H9 (cell line): ENCODE data around the gene PRRT2. TPM values are rescaled to one million over a fixed set of nuclear protein-coding genes. Genes with fewer than 3 reads are reported as not detected.
"Not testable (repeated sequence)": the region's sequence is repeated elsewhere in the genome, so short reads cannot be mapped to it uniquely, and the experiment has no call there.

Experiments
- DNase-seq: peaks from one replicate; pipeline ENCODE4 v3.0.0-alpha.2; 2017
- H2AFZ ChIP-seq: one replicate; pipeline ENCODE4 v1.6.1; 2013; ENCODE audit warnings: mild to moderate bottlenecking, low read length, control low read depth, moderate library complexity
- H2AK5ac ChIP-seq: 2 replicates; pipeline ENCODE4 v1.6.1; 2013; ENCODE audit warnings: low read length, control low read depth, mixed read lengths; ENCODE audit not compliant: insufficient read length
- H2BK120ac ChIP-seq: one replicate; pipeline ENCODE4 v1.6.1; 2013; ENCODE audit warnings: low read depth, mild to moderate bottlenecking, low read length, control low read depth, inconsistent platforms; ENCODE audit not compliant: poor library complexity, severe bottlenecking
- H2BK12ac ChIP-seq: 2 replicates; pipeline ENCODE4 v1.6.1; 2013; ENCODE audit warnings: low read length, control low read depth, mixed read lengths, low read depth; ENCODE audit not compliant: insufficient read length
- H2BK15ac ChIP-seq: 2 replicates; pipeline ENCODE4 v1.6.1; 2013; ENCODE audit warnings: low read depth, low read length, control low read depth
- H2BK20ac ChIP-seq: one replicate; pipeline ENCODE4 v1.6.1; 2013; ENCODE audit warnings: low read depth, mild to moderate bottlenecking, low read length, control low read depth, inconsistent platforms; ENCODE audit not compliant: poor library complexity, severe bottlenecking
- H2BK5ac ChIP-seq: 2 replicates; pipeline ENCODE4 v1.6.1; 2013; ENCODE audit warnings: low read length, control low read depth, mixed read lengths; ENCODE audit not compliant: insufficient read length
- H3K14ac ChIP-seq: 2 replicates; pipeline ENCODE4 v1.6.1; 2013; ENCODE audit warnings: low read length, control low read depth; ENCODE audit not compliant: insufficient read depth
- H3K18ac ChIP-seq: 2 replicates; pipeline ENCODE4 v1.6.1; 2013; ENCODE audit warnings: low read depth, mild to moderate bottlenecking, mixed read lengths, low read length, control low read depth; ENCODE audit not compliant: insufficient read length
- H3K23ac ChIP-seq: 2 replicates; pipeline ENCODE4 v1.6.1; 2013; ENCODE audit warnings: low read length, control low read depth, mixed read lengths, low read depth; ENCODE audit not compliant: insufficient read length
- H3K23me2 ChIP-seq: 2 replicates; pipeline ENCODE4 v1.6.1; 2013; ENCODE audit warnings: low read depth, mild to moderate bottlenecking, mixed read lengths, low read length, control low read depth; ENCODE audit not compliant: insufficient read length, poor library complexity, severe bottlenecking
- H3K27ac ChIP-seq: 2 replicates; pipeline ENCODE4 v1.5.1; 2013; ENCODE audit warnings: low read length, control low read depth, mixed read lengths, low read depth; ENCODE audit not compliant: insufficient read length
- H3K27me3 ChIP-seq: 2 replicates; pipeline ENCODE4 v1.6.1; 2013; ENCODE audit warnings: low read length, control low read depth, inconsistent platforms; ENCODE audit not compliant: insufficient read depth
- H3K4ac ChIP-seq: 2 replicates; pipeline ENCODE4 v1.6.1; 2013; ENCODE audit warnings: low read depth, mild to moderate bottlenecking, control low read depth, inconsistent platforms, low read length, moderate library complexity
- H3K4me1 ChIP-seq: 2 replicates; pipeline ENCODE4 v1.6.1; 2013; ENCODE audit warnings: low read length, control low read depth, inconsistent platforms; ENCODE audit not compliant: insufficient read depth
- H3K4me2 ChIP-seq: 2 replicates; pipeline ENCODE4 v1.6.1; 2013; ENCODE audit warnings: low read length, control low read depth, mixed read lengths; ENCODE audit not compliant: insufficient read length, insufficient read depth
- H3K56ac ChIP-seq: 2 replicates; pipeline ENCODE4 v1.6.1; 2013; ENCODE audit warnings: low read depth, mild to moderate bottlenecking, mixed read lengths, low read length, control low read depth; ENCODE audit not compliant: insufficient read length
- H3K79me1 ChIP-seq: 2 replicates; pipeline ENCODE4 v1.6.1; 2013; ENCODE audit warnings: low read depth, mild to moderate bottlenecking, moderate library complexity, low read length, control low read depth, inconsistent platforms; ENCODE audit not compliant: insufficient read depth, poor library complexity, severe bottlenecking
- H3K79me2 ChIP-seq: 2 replicates; pipeline ENCODE4 v1.6.1; 2013; ENCODE audit warnings: low read length, control low read depth, inconsistent platforms; ENCODE audit not compliant: insufficient read depth
- H3K9ac ChIP-seq: 2 replicates; pipeline ENCODE4 v1.6.1; 2013; ENCODE audit warnings: low read length, control low read depth, mixed read lengths; ENCODE audit not compliant: insufficient read length; ENCODE audit errors: extremely low read depth
- H3K9me3 ChIP-seq: one replicate; pipeline ENCODE4 v1.6.1; 2013; ENCODE audit warnings: low read depth, low read length, inconsistent platforms; ENCODE audit not compliant: control insufficient read depth
- H3T11ph ChIP-seq: one replicate; pipeline ENCODE4 v1.6.1; 2013; ENCODE audit warnings: mild to moderate bottlenecking, low read length, control low read depth, inconsistent platforms
- H4K20me1 ChIP-seq: one replicate; pipeline ENCODE4 v1.6.1; 2013; ENCODE audit not compliant: control insufficient read depth, insufficient read length, insufficient read depth
- H4K5ac ChIP-seq: 2 replicates; pipeline ENCODE4 v1.6.1; 2013; ENCODE audit warnings: low read depth, mild to moderate bottlenecking, mixed read lengths, low read length, control low read depth; ENCODE audit not compliant: insufficient read length
- H4K8ac ChIP-seq: replicated peaks from 2 replicates; pipeline ENCODE4 v1.6.1; 2013; ENCODE audit warnings: low read length, control low read depth, mixed read lengths, low read depth; ENCODE audit not compliant: insufficient read length
- H4K91ac ChIP-seq: 2 replicates; pipeline ENCODE4 v1.6.1; 2013; ENCODE audit warnings: low read depth, mild to moderate bottlenecking, moderate library complexity, mixed read lengths, low read length, control low read depth; ENCODE audit not compliant: insufficient read length
- H3K27ac Mint-ChIP-seq, 3 experiments: 2 replicates in 2 of 3; 3 replicates in 1 of 3; pipeline ENCODE4 v1.8.0; 2020 to 2021; ENCODE audit warnings: mixed read lengths in 3 of 3, mild to moderate bottlenecking in 1 of 3, moderate library complexity in 1 of 3
- H3K27me3 Mint-ChIP-seq: 2 replicates; pipeline ENCODE4 v1.8.0; 2021; ENCODE audit warnings: low read depth, mild to moderate bottlenecking, moderate library complexity, mixed read lengths
- H3K36me3 Mint-ChIP-seq, 3 experiments: 2 replicates in 2 of 3; 3 replicates in 1 of 3; pipeline ENCODE4 v1.8.0; 2020 to 2021; ENCODE audit warnings: low read depth in 3 of 3, mixed read lengths in 3 of 3; ENCODE audit not compliant: insufficient read depth in 1 of 3
- H3K4me1 Mint-ChIP-seq, 2 experiments: 2 replicates each; pipeline ENCODE4 v1.8.0; 2020; ENCODE audit warnings: mixed read lengths in 2 of 2
- H3K4me3 Mint-ChIP-seq, 2 experiments: 2 replicates in 1 of 2; 3 replicates in 1 of 2; pipeline ENCODE4 v1.8.0; 2020 to 2021; ENCODE audit warnings: mild to moderate bottlenecking in 2 of 2, mixed read lengths in 2 of 2, moderate library complexity in 1 of 2
- H3K9me3 Mint-ChIP-seq, 2 experiments: 2 replicates in 1 of 2; 3 replicates in 1 of 2; pipeline ENCODE4 v1.8.0; 2020; ENCODE audit warnings: mild to moderate bottlenecking in 2 of 2, mixed read lengths in 2 of 2, moderate library complexity in 1 of 2
- CTCF ChIP-seq: fragments of 200-600 bp; sonication (generic); conservative IDR thresholded peaks from 3 replicates; pipeline ENCODE4 v1.8.0; 2021; ENCODE audit warnings: antibody characterized with exemption, mild to moderate bottlenecking
- WGBS: extraction: QIAGEN DNeasy Blood & Tissue Kit; methylation state at CpG from one replicate; pipeline ENCODE4 v1.1.7; 2013; ENCODE audit warnings: missing lambda C conversion rate, low lambda C conversion rate, mixed read lengths; ENCODE audit not compliant: insufficient read length; ENCODE audit errors: extremely low coverage; 5-methylcytosine and 5-hydroxymethylcytosine counted together
- total RNA-seq: library from RNA; stranded (reverse); gene quantifications from 2 replicates; pipeline ENCODE4 v1.2.1, GENCODE V29; 2021

PRRT2 gene
- total RNA-seq, 1 experiment from 2014 or later, result 14.6 TPM

- no peak for DNase-seq
- no peak overlapping the region for H2BK20ac ChIP-seq
- no peak overlapping the region for H3K18ac ChIP-seq
- no peak overlapping the region for H3K56ac ChIP-seq
- H3K4me1 ChIP-seq, result no peaks in the 10 kb centered on the region
- no peak overlapping the region for H2BK5ac ChIP-seq
- H3K27ac ChIP-seq, result no peak overlapping the region
- H3K27me3 Mint-ChIP-seq, result peaks cover 4% of the 10 kb centered on the region
- H3K14ac ChIP-seq, result no peak overlapping the region; the same call in 1 of the 2 replicates
- no peak overlapping the region for H3K4ac ChIP-seq
- no peak overlapping the region for H2AK5ac ChIP-seq
- H4K91ac ChIP-seq, result no peak overlapping the region
- no peak overlapping the region for H3T11ph ChIP-seq
- no peaks in the 10 kb centered on the region for H3K9me3 Mint-ChIP-seq
- no peaks in the 10 kb centered on the region for H3K9me3 ChIP-seq
- H3K27ac Mint-ChIP-seq, result no peak overlapping the region
- H4K8ac ChIP-seq, result no peak overlapping the region
- no peaks in the 10 kb centered on the region for H3K36me3 Mint-ChIP-seq
- no peaks in the 10 kb centered on the region for H4K20me1 ChIP-seq
- no peak overlapping the region for H3K4me3 Mint-ChIP-seq
- no peaks in the 10 kb centered on the region for H3K79me1 ChIP-seq
- no peaks in the 10 kb centered on the region for H3K23me2 ChIP-seq
- no peak overlapping the region for H3K9ac ChIP-seq
- H3K4me1 Mint-ChIP-seq, result peaks cover 3 to 9% of the 10 kb centered on the region in 2 experiments; a peak in 2 of 4 replicates
- no peak overlapping the region for H2BK15ac ChIP-seq
- no CpG with 5 or more reads among the region's 7 CpGs for WGBS
- H3K79me2 ChIP-seq, result no peaks in the 10 kb centered on the region
- H3K4me2 ChIP-seq, result no peak overlapping the region
- H2AFZ ChIP-seq, result no peak overlapping the region
- no peak overlapping the region for H3K23ac ChIP-seq
- no peak overlapping the region for H4K5ac ChIP-seq
- no peaks in the 10 kb centered on the region for H3K27me3 ChIP-seq
- no peak overlapping the region for H2BK120ac ChIP-seq
- no peak for TF ChIP-seq CTCF
- H2BK12ac ChIP-seq, result no peak overlapping the region
These were observed 41.6 kb upstream of the PRRT2 start for GRCh38 chr16:29770250-29770929.

DNA sequence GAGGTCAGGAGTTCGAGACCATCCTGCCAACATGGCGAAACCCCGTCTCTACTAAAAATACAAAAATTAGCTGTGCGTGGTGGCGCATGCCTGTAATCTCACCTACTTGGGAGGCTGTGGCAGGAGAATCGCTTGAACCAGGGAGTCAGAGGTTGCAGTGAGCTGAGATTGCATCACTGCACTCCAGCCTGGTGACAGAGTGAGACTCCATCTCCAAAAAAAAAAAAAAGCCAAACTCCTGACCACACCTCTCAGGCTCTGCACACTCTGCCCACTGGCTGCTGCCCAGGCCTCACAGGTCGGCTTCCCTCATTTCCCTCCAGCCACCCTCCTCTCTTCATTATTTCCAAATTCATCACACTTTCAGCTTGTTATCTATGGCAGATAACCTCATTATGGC lies 39.7 kb upstream of the PRRT2 start:
- H2AFZ ChIP-seq, H2BK20ac ChIP-seq, DNase-seq, H3K27ac ChIP-seq, H3K18ac ChIP-seq, H3K4me3 Mint-ChIP-seq, H2BK5ac ChIP-seq, H3K4ac ChIP-seq, H3K14ac ChIP-seq, H3K27me3 ChIP-seq, H3K4me2 ChIP-seq, H3K23me2 ChIP-seq, H2BK15ac ChIP-seq, H4K91ac ChIP-seq, H3K56ac ChIP-seq, H3K4me1 ChIP-seq, H4K20me1 ChIP-seq, H3K27me3 Mint-ChIP-seq, H3K9me3 ChIP-seq, H2BK120ac ChIP-seq, H3K23ac ChIP-seq, H3T11ph ChIP-seq, H4K5ac ChIP-seq, H3K79me2 ChIP-seq, H3K36me3 Mint-ChIP-seq, H3K79me1 ChIP-seq, H3K9me3 Mint-ChIP-seq, H2AK5ac ChIP-seq, H3K4me1 Mint-ChIP-seq, H3K9ac ChIP-seq, H2BK12ac ChIP-seq, H4K8ac ChIP-seq: not testable (repeated sequence)
- peak overlapping the region in 1 of 3 experiments; percentile 63; a peak in 2 of 7 replicates for H3K27ac Mint-ChIP-seq
- no CpG with 5 or more reads among the region's 7 CpGs for WGBS
